GM13976 (cell line): ENCODE measurements around the gene LRRC31.
A peak's percentile ranks its signal among the peaks of the same experiment; 100 is the strongest.

Source experiments
- DNase-seq: peaks from one replicate; pipeline ENCODE4 v3.0.0; 2012; ENCODE audit warnings: low spot score
- CTCF ChIP-seq: IDR thresholded peaks from 2 replicates; pipeline ENCODE4 v1.5.1; 2012; ENCODE audit warnings: borderline replicate concordance, mild to moderate bottlenecking; ENCODE audit not compliant: insufficient read depth; ENCODE audit errors: extremely low read depth, missing control alignments, control extremely low read depth
- in situ Hi-C: fragments of 300-500 bp; cut with MboI; formaldehyde crosslinking; loops from one replicate; pipeline ENCODE4 v1.12.0; 2022; ENCODE audit warnings: low sequenced_read_pairs, mixed read lengths, inconsistent platforms; ENCODE audit not compliant: unreplicated experiment

The LRRC31 gene

GRCh38 chr3:169822091-169822490 is 47.6 kb downstream of the LRRC31 start:
- no peak for DNase-seq
- TF ChIP-seq CTCF, result no peak
- in situ Hi-C loops, result no loop called here

GRCh38 chr3:169818316-169818715 is 51.4 kb downstream of the LRRC31 start:
- in situ Hi-C loops, result no loop called here
- TF ChIP-seq CTCF, result no peak
- no peak for DNase-seq

- DNase-seq, result no peak
- no peak for TF ChIP-seq CTCF
- in situ Hi-C loops, result no loop called here
Measured at GRCh38 chr3:169815590-169816150, 54.1 kb downstream of the LRRC31 start.

GRCh38 chr3:169813757-169814517 is 55.8 kb downstream of the LRRC31 start:
- DNase-seq, result peak; percentile 76
- in situ Hi-C loops, result no loop called here

GRCh38 chr3:169813278-169813677 is 56.5 kb downstream of the LRRC31 start:
- no peak for TF ChIP-seq CTCF
- in situ Hi-C loops, result no loop called here
- DNase-seq, result no peak

More at GRCh38 chr3:169813757-169814517, 55.8 kb downstream of the LRRC31 start:
- peak; percentile 77 for TF ChIP-seq CTCF

GRCh38 chr3:169812332-169813235 is 57.2 kb downstream of the LRRC31 start, which contains the start of the genes LRRC34 and LRRIQ4:
Gene LRRC34, minus strand, starts transcription at chr3:169812904. Its CDS starts 356 bp downstream, at chr3:169812548.
Gene LRRIQ4, plus strand, starts transcription at chr3:169812870. Its CDS starts 9,052 bp downstream, at chr3:169821922.
- TF ChIP-seq CTCF, result no peak
- peak; percentile 85 for DNase-seq
- in situ Hi-C loops, result no loop called here
